RPMI8226 (cell line): ENCODE results near the gene STK39.
"Not testable (repeated sequence)": the region's sequence is repeated elsewhere in the genome, so short reads cannot be mapped to it uniquely, and the experiment has no call there.

ENCODE experiments used
- DNase-seq: peaks from one replicate; pipeline ENCODE4 v3.0.0-alpha.2; 2015

STK39 gene

DNA sequence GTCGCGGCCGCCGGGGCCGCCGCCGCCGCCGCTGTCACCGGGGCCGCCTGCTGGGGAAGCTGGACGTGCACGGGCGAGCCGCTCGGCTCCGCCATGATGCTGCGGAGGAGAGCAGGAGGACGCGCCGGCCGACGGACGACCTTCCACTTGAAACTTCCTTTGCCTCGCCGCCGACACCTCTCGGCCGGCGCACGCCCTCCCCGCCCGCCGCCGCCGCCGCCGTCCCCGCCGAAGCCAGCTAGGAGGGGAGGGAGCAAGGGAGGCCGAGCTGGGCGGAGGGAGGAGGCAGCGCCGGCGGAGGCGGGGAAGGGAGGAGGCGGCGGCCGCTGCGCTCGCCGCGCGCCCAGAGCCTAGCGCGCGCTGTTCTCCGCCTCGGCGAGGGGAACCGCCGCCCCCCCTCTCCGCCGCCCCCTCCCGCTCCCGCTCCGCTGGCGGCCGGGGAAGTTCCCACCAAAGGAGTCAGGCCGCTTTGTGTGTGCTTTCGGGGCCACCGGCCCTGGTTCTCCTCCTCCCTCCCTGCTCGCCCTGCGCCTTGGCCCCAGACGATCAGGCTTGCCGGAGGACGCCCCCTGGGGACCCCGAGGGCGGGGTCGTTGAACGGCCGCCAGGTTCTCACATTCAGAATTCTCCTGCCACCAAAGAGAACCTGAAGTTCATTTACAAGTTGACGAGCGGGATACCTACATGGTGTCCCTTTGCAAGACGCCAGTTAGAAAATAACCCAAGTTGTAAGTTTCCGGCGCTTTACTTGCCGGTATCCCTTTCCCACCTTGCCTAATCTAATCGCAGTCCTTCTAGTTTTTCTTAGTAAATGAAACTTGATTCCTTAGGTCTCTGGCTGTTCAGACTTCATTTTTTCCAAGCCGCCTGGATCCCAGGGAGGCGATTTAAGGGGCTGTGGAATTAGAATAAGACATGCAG is at the start of gene STK39:
TSS of gene STK39 (minus strand) at position 255 of the 921 bp plus-strand sequence. CDS start at position 95, 160 bp downstream.
- DNase-seq: peak; percentile 75

DNA sequence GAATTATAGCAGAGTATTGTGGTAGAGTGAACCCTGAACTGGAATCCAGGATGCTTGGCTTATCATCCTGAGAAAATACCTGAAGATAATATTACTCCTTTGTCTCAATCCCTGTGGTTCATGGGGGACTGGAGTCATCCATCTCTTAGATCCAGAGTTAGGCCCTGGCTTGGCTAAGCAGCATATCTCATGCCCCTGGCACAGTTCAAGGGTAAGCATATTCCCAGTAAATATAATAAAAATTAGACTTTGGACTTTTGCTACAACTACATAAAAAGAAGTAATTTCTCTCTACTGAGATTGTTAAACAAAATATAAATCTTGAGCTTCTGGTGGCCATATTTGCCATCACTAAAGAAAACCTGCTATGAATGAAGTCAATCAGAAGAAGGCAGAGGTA is 47.7 kb upstream of the STK39 start:
- DNase-seq: no peak

DNA sequence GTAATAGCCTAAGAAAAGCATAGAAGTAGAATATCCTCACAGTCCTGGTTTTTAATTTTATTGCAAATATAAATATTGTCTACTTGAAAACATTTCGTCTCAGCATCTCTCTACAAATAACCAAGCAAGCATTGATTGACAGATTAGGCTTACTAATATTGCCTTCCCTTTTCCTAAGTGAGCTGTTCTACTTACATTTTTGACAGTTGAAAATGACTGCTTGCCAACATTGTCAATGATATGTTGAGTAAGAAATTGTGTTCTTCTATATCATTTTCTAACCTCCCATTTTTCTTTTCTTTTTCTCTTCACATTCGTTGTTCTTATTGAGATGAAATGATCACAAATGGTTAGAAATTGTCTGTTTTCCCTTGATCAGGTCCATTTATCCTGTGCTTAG is 47.0 kb upstream of the STK39 start:
- no peak for DNase-seq

DNA sequence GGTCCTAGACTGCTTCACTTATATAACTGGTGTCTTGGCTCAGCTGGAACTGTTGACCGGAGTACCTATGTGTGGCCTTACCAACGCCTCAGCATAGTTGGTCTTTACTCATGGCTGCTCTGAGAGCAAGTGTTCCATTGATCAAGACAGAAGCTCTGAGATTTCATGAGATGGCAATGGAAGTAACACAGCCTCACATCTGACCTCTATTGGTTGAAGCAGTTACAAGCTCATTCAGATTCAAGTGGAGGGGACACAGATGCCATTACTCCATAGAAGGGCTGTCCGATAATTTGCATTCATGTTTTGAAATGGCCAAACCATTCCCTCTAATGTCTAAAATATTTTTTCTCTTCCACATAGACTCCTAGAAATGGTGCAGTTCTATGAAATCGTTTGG is 46.4 kb upstream of the STK39 start:
- no peak for DNase-seq

DNA sequence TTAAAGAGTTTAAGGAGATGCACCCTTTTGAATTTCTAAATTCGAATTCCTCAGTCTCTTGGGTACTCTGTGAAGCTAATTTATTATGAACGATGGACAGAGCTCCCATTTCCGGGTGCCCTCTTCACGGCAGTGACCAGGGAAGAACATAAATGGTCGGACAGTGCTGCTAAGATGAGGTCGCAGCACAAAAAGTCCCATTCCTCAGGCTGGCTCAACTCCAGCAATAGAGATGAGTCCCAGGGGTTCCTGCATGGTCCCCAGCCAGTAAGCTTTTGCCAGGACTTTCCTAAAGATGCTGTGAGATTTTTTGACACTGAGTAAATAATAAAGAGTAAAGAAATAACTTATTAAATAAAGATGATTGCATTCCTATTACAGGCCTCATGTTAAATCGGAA is 43.0 kb upstream of the STK39 start:
- no peak for DNase-seq

DNA sequence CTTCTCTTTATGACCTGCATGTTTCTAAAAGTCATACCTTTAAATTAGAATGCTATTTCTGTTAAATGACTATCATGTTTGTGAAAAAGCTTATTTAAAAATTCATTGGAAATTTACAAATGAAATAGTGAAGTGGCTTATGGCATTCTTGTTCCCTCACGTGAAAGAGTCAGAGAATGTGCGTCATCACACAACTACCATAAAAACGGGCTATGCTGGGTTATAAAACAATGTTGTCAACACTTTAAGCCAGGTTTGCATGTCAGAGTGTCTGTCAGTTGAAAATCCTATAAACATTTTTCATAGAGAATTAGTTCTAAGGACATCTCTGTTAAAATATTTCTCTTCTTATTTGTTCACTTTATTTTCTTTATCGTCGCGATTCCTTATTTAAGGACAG is 42.5 kb upstream of the STK39 start:
- no peak for DNase-seq

DNA sequence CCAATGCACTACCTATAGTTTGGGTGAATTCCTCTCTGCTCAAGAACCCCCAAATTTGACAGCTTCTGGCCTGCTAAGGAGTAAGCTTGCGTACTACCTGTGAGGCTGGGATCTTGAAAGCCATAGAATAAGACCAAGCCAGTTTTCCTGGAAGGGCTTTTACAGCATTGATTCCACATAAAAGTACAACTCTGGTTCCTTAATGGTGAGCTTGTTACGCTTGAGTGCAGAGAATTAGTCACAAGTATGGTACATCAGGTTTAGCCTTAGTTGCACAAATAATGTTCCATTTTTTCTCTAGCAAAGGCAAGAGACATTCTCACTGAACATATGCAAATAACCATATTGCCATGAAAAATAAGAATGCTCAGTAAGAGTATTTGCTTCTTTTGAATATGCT is 39.1 kb upstream of the STK39 start:
- no peak for DNase-seq

DNA sequence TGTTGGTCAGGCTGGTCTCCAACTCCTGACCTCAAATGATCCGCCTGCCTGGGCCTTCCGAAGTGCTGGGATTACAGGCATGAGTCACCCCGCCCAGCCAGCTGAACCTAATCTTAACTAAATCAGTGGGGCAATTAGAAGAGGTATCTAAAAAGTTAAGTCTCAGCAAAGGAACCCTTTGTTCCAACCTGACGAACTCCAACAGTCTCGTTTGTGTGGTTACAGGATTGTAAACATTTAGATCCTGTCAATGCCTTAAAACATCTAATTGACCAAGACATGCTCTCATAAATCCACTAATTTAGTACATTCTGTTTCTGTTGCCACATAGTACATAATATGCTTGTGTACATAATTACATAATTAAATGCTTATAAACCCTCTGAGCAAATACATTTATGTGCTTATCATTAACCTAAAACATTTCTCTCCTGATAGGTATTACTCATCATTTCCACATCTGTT is 31.1 kb upstream of the STK39 start:
- DNase-seq: no peak

DNA sequence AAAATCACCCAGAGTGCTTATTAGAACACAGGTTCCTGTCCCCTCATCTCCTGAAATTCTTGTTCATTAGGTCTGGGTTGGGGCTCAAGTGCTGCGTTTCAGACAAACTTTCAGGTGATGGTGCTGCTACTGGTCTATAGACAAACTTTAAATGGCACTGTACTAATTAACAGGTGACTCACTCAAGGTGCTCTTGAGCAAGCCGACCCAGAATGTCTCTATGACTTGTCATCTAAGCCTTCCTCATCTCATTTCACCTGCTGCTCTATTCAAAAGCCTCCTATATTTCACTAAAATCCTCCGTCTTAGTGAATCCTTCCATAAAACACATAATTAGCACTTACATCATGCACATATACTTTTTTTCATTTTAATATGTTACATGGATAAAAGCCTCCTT is 29.9 kb upstream of the STK39 start:
- no peak for DNase-seq

DNA sequence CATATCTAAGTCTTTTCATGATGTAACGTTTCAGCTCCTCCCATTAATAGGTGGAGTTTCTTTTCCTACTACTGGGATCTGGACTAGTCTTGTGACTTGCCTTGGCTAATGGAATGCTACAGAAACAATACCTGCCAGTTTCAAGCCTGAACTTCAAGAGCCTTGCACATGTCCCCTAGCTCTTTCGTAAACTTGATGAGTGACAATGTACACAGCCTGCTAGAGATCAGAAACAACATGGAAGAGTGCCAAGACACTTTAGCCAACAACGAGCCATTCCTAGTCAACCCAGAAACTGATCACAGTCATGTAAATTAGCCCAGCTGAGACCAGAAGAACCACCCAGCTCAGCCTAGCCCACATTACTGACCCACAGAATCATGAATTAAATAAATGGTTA is 24.8 kb upstream of the STK39 start:
- DNase-seq: no peak

DNA sequence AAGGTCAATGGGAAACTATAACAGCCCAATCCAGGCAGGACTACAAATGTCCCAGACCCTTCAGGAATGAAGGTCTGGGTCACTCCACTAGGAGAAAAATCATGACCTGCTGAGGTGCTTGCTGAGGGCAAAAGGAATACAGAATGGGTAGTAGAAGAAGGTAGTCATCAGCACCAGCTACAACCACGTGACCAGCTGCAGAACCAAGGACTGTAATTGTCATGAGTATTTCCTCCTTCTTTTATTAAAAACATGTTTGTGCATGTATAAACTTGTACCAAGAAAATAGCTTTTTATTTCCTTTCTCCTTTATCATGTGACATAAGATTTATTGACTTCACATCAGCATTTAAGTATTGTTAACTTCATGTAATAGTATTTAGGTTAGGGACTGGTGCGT is 15.5 kb upstream of the STK39 start:
- DNase-seq: not testable (repeated sequence)

DNA sequence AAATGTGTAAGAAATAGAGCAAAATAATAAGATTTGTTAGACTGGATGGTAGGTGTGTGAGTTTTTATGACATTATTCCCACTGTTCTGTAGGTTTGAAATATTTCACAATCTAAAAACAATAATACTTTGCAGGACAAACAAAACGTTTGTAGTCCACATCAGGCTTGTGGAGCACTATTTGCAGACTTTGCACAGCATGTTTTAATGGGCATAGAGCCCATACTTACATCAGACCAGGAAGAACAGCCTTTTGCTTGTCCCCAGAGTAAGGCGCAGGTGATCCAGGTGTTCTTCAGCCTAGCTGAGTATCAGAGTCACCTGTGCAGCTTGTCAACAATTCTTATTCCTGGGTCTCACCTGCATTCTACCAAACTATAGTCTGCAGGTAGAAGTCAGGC is 9.1 kb upstream of the STK39 start:
- DNase-seq: no peak

DNA sequence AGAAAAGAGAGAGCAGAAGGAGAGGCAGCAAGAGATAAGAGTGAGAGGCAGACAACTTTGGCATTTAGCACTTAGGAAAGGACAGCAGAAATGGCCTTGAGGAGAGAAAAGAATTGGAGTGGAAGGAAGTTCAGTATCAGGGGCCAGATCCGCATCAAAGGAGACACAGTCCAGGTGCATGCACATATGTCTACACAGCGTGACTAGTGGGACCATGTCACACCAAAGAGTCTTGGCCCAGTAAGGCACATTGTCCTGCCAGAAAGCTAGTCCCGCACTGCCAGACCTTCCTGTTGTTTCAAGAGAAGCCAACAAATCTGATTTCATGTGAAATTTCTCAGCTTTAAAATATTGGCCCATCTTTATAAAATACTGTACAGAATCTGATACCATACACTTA is 8.5 kb upstream of the STK39 start:
- no peak for DNase-seq

DNA sequence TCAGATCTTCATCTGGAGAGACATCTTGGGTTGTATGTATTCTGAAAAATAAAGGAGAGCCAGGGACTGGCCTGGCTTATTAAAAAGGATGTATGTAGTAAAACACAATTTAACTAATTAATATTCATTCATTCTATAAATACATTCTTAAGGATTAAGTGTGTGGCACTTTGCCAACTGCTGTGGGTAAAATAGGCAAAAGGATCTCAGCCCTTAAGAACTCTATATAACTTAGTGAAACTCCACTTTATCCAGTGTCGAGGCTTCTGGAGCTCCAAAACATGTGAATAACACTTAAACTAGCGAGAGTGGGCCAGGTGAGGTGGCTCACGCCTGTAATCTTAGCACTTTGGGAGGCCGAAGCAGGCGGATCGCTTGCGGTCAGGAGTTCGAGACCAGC is 7.7 kb upstream of the STK39 start:
- no peak for DNase-seq

DNA sequence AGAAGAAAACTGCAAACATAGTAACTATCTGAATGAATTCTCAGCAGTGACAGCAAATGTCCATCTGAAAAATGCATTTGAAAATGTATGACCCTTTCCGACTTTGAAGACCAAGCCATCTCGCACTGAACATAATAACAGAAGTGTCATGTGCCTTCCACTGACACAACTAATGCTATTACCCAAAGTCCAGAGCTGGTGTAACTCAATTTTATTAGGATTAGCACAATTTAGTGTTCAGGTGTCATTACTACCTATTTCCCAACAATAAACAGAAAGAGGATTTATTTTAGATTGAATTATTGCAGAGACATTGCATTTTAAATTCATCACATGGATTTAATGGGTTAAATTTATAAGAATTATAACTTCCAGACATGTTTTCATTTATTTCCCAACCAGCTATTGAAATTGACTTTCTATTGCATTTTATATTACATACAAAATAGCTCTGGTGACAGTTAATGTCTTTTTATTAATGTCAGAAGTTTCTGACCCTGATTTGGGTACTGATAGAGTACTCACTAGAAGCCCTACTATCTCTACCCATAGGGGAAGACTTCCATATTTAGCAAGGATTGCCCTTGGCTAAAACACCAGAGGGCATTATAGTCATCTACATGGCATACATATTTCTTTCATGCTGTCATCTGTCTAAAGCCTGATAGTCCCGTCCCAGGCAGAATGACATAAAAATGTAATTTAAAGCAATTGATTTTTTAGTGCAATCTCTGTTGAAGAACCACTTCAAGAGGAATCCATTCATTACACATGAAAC is 7.0 kb upstream of the STK39 start:
- DNase-seq: no peak

DNA sequence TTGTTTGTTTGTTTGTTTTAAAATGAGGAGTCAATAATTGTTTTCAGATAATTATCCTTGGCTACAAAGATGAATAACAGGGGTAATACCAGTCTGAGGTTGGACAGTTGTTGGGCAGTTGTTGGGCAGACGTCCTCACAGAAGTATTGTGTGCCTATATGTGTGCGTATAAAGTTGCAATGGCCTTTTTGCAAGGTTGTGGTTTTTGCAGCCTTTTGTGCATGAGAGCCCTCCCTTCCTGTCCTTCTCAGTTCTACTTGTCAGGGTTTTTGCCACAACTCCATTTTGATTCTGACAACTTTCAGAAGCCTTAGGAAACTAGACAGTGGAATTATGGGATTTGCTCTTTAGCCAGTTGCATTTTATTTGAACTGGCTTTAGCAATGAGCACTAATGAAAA is 6.0 kb upstream of the STK39 start:
- no peak for DNase-seq

DNA sequence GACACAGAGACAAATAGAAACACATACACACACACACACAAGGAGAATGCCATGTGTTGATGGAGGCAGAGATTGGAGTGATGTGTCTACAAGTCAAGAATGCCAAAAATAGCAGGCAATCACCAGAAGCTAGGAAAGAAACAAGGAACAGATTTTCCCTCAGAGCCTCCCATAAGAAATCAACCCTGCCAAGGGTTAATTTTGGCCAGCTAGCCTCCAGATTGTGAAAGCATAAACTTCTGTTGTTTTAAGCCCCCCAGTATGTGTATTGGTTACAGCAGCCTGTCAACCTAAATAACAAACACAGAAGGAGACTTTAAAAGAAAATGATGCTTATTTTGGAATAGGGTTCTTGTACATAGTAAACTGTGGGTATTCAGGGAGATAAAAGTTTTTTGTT is 5.6 kb upstream of the STK39 start:
- no peak for DNase-seq

DNA sequence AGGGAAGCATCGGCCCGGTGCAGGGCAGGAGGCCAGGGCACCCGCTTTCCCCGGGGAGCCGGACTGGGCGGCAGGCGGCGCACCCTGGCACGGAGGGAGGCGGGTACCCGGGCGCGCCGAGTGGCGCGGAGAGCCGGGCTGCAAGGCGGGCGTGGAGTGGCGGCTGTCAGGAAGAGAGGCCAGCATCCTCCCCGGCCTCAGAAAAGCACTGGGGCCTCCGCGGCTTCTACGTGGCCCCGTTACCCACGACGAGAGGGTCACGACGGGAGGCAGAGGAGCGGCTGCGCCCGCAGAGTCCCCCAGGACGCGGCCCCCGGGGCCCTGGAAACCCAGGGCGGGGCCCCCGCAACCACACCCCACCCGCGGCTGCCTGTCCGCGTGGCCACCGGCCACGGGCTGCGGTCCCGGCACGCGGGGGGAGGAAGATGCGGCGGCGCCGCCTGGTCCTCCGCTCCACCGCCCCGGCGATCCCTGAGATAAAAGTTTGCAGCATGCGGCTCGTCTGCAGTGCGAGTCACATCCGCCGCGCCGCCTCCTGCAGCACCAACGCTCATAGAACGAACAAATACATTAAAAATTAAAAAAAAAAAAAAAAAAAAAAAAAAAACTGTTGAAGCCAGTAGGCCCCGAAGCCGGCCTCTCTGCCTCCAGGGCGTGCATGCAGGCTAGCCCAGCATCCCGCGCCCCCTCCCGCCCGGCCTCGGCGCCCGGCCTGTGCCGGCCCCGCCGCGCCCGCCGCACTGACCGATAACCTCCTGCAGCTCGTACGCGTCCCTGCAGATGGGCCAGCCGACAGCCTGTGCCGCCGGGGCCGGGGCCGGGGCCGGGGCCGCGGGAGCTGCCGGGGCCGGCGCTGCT is 683 bp downstream of the STK39 start:
- peak; percentile 68 for DNase-seq

DNA sequence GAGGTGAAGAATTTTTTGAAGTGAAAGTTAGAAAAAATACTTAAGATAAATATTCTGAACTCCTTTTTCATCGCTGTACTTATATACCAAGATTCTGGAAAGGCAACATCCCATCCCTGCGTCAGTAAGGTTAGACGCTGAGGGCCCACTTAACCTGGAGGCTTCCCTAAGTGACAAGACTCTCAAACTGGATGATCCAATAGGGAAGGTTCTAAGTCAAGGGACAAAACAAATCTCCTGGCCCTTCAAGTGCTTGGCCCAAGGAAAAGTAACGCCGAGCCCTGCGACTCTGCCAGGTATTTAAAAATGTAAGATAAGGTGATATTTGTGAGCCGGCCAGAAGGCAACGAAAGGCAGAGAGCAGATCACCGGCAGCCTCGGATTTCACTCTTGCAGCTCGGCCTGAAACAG is 1.3 kb downstream of the STK39 start:
- no peak for DNase-seq

DNA sequence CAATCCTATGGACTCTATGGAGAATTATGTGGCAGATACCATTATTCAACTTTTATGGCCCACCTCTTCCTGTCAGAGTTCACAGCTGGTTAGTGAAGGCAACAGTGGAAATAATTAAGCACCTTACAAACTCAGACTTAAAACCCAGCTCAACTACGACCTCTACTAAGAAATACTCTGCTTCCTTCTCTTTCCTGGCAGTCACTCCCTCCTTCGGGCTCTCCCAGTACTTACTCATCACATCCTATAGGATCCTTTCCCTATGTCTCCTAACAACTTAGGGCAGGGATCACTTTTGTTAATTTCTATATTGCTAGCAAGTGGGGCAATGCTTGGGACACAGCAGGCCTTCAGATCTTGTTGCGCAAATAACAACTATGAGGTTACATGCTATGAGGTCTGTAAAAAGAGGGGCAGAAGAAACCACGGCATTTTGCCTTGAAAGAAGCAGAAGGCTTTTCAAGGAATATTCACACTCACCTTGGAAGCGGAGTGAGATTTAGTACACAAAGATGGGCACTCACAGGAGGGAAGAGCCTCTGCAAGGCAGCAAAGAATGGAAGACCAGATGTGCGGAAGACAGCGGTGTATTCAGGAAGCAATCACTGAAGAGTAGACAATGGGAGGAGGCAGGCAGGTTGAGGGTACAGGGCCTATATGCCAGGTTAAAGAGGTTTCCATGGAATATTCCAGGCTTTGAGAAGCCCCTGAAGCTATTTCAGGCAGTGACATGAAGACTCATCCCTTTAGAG is 2.1 kb downstream of the STK39 start:
- no peak for DNase-seq

DNA sequence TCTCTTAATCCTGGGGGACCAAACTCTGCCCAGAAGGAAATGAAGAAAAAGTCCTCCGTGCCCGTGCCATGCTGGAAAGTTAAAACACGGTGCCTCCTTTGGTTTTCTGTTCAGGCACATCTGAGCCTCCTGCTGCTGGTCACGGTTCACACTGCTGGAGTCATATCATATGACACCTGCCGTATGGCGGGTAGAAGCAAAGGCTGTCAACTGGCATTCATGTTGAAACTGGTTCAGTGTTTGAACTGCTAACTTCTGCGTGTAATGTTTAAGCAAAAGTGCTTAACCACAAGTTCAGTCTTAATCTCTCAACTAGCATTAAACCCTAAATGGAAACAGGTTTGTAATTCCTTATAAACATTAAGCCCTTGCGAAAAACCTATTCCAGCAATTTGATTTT is 3.1 kb downstream of the STK39 start:
- DNase-seq: peak; percentile 19

DNA sequence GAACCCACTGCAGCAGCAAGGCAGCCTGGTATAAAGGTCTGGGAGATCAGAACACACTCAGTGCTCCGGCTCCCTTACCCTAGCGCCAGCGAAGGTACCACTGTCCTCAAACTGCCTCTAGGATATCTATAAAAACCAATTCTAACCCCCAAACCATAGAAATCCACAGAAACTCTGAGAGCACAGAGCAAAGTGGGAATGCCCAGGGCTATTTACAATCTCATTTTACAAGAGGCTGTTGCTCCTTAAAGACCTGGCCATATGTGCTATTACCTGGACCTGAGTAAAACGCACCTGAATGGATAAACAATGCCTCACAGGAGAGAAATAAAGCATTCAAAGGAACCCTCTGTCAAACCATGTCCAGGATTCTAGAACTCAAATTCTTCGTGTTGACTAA is 4.3 kb downstream of the STK39 start:
- no peak for DNase-seq
